Prostate gland (tissue), 2 donors: ENCODE results near the gene KMT5B. TPM values are rescaled to one million over a fixed set of nuclear protein-coding genes. Genes with fewer than 3 reads are reported as not detected.
A peak's percentile ranks its signal among the peaks of the same experiment; 100 is the strongest.

Source experiments
- DNase-seq: peaks from one replicate; pipeline ENCODE4 v3.0.0-alpha.2; 2019; ENCODE audit warnings: low spot score
- H3K27ac ChIP-seq, 2 donors: fragments of 200-600 bp; sonication (generic); 2 replicates each; pipeline ENCODE4 v1.5.1; 2017 to 2019
- H3K27me3 ChIP-seq: fragments of 200-600 bp; sonication (generic); replicated peaks from 2 replicates; pipeline ENCODE4 v1.5.1; 2019; ENCODE audit not compliant: insufficient read depth
- H3K36me3 ChIP-seq, 2 donors: fragments of 200-600 bp; sonication (generic); 1 replicate in 1 of 2; 2 replicates in 1 of 2; pipeline versions ENCODE4 v1.5.1 to v1.8.1; 2017 to 2019
- H3K4me1 ChIP-seq: fragments of 200-600 bp; sonication (generic); replicated peaks from 2 replicates; pipeline ENCODE4 v1.5.1; 2019
- H3K4me3 ChIP-seq, 2 donors: fragments of 200-600 bp; sonication (generic); 2 replicates each; pipeline ENCODE4 v1.5.1; 2017 to 2019
- H3K9me3 ChIP-seq: fragments of 200-600 bp; sonication (generic); 2 replicates; pipeline ENCODE4 v1.5.1; 2017
- POLR2A ChIP-seq: fragments of 450-650 bp; IDR thresholded peaks from one replicate; pipeline ENCODE4 v1.6.1; 2016; ENCODE audit warnings: antibody characterized with exemption, mild to moderate bottlenecking
- POLR2AphosphoS5 ChIP-seq: sonication (generic); formaldehyde crosslinking; IDR thresholded peaks from one replicate; pipeline ENCODE4 v1.6.1; 2017; ENCODE audit warnings: antibody characterized with exemption
- WGBS: methylation state at CpG from one replicate; pipeline ENCODE4 v1.1.5; 2018; 5-methylcytosine and 5-hydroxymethylcytosine counted together
- intact Hi-C: fragments of 100-400 bp; cut with DNase I; formaldehyde crosslinking; loops from one replicate; pipeline ENCODE4 v1.14.2; 2022
- total RNA-seq, 2 donors: library from RNA; depleted of rRNA; stranded (reverse); fragments of >200 nt; gene quantifications; one replicate each; pipeline ENCODE4 v1.1.0, GENCODE V29; 2016
- TF ChIP-seq, protein P1 (sequence below), 4 experiments: fragments of 200-600 bp in 2 of 4; fragments of 450-650 bp in 2 of 4; sonication (generic) in 2 of 4; IDR thresholded peaks; 1 replicate in 3 of 4; 2 replicates in 1 of 4; pipeline ENCODE4 v1.5.1; 2016 to 2019; ENCODE audit warnings: antibody characterized with exemption in 4 of 4, mild to moderate bottlenecking in 2 of 4, moderate library complexity in 2 of 4

The KMT5B gene
- total RNA-seq, 2 donors from 2014 or later, result 41.0 to 57.7 TPM

GRCh38 chr11:68116974-68117373 is 96.1 kb downstream of the KMT5B start:
- Histone ChIP-seq H3K4me1 (no peaks in the 10 kb centered on the region), H3K9me3 (no peaks in the 10 kb centered on the region), H3K4me3 (no peak overlapping the region), H3K36me3 (no peaks in the 10 kb centered on the region), H3K27ac (peak overlapping the region in 1 of 2 donors; percentile 38), H3K27me3 (no peaks in the 10 kb centered on the region)
- intact Hi-C loops, result no loop called here
- TF ChIP-seq, protein P1, sequence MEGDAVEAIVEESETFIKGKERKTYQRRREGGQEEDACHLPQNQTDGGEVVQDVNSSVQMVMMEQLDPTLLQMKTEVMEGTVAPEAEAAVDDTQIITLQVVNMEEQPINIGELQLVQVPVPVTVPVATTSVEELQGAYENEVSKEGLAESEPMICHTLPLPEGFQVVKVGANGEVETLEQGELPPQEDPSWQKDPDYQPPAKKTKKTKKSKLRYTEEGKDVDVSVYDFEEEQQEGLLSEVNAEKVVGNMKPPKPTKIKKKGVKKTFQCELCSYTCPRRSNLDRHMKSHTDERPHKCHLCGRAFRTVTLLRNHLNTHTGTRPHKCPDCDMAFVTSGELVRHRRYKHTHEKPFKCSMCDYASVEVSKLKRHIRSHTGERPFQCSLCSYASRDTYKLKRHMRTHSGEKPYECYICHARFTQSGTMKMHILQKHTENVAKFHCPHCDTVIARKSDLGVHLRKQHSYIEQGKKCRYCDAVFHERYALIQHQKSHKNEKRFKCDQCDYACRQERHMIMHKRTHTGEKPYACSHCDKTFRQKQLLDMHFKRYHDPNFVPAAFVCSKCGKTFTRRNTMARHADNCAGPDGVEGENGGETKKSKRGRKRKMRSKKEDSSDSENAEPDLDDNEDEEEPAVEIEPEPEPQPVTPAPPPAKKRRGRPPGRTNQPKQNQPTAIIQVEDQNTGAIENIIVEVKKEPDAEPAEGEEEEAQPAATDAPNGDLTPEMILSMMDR (IDR thresholded peaks at IDR 0.05), result no peak
- TF ChIP-seq POLR2A (no peak), POLR2AphosphoS5 (no peak)
- DNase-seq, result no peak
- 41% methylated on average over 3 of the region's 3 CpGs for WGBS

GRCh38 chr11:68116126-68116525 is 97.0 kb downstream of the KMT5B start:
- intact Hi-C loops, result no loop called here
- Histone ChIP-seq H3K27me3 (no peaks in the 10 kb centered on the region), H3K9me3 (no peaks in the 10 kb centered on the region), H3K36me3 (no peaks in the 10 kb centered on the region), H3K27ac (peak overlapping the region in 1 of 2 donors; percentile 28), H3K4me3 (no peak overlapping the region), H3K4me1 (no peaks in the 10 kb centered on the region)
- no peak for TF ChIP-seq POLR2AphosphoS5
- TF ChIP-seq, protein P1 (IDR thresholded peaks at IDR 0.05), result no peak
- TF ChIP-seq POLR2A, result no peak
- WGBS, result 92% methylated on average over 7 of the region's 7 CpGs
- no peak for DNase-seq

- H3K9me3 ChIP-seq, result no peaks in the 10 kb centered on the region
- H3K4me1 ChIP-seq, result no peaks in the 10 kb centered on the region
- no peaks in the 10 kb centered on the region for H3K36me3 ChIP-seq
- intact Hi-C loops, result no loop called here
- no peaks in the 10 kb centered on the region for H3K27me3 ChIP-seq
- H3K27ac ChIP-seq, result no peak overlapping the region
- TF ChIP-seq POLR2A (no peak), POLR2AphosphoS5 (no peak)
- TF ChIP-seq, protein P1 (IDR thresholded peaks at IDR 0.05), result no peak
- no peak for DNase-seq
- 78% methylated on average over 1 of the region's 1 CpG for WGBS
- no peak overlapping the region for H3K4me3 ChIP-seq
Observed at GRCh38 chr11:68115285-68115684, 97.8 kb downstream of the KMT5B start.

DNA sequence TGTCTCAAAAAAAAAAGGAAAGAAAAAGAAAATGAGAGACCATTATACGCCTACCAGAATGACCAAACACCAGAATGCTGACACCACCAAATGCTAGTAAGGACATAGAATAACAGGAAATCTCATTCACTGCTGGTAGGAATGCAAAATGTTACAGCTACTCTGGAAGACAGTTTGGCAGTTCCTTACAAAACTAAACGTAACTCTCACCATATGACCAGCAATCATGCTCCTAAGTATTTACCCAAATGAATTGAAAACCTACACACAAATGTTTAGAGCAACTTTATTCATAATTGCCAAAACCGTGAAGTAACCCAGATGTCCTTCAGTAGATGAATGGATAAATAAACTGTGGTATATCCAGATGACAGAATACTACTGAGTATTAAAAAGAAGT is 99.1 kb downstream of the KMT5B start:
- TF ChIP-seq, protein P1 (IDR thresholded peaks at IDR 0.05), result no peak
- TF ChIP-seq POLR2A (no peak), POLR2AphosphoS5 (no peak)
- Histone ChIP-seq H3K27me3 (no peaks in the 10 kb centered on the region), H3K4me3 (no peak overlapping the region), H3K27ac (peak overlapping the region in 1 of 2 donors; percentile 9), H3K36me3 (no peaks in the 10 kb centered on the region), H3K9me3 (no peaks in the 10 kb centered on the region), H3K4me1 (no peaks in the 10 kb centered on the region)
- intact Hi-C loops, result no loop called here
- no peak for DNase-seq
- WGBS, result 55% methylated on average over 3 of the region's 3 CpGs

GRCh38 chr11:68107689-68108088 is 105.4 kb downstream of the KMT5B start:
- Histone ChIP-seq H3K4me3 (no peak overlapping the region), H3K36me3 (no peaks in the 10 kb centered on the region), H3K9me3 (no peaks in the 10 kb centered on the region), H3K27ac (no peak overlapping the region), H3K27me3 (no peaks in the 10 kb centered on the region), H3K4me1 (peaks cover 4% of the 10 kb centered on the region)
- DNase-seq, result no peak
- 71% methylated on average over 10 of the region's 10 CpGs for WGBS
- intact Hi-C loops, result no loop called here
- TF ChIP-seq, protein P1 (IDR thresholded peaks at IDR 0.05), result no peak
- TF ChIP-seq POLR2AphosphoS5 (no peak), POLR2A (no peak)
